HepG2 (cell line): ENCODE measurements around the gene TPRX1. TPM values are rescaled to one million over a fixed set of nuclear protein-coding genes. Genes with fewer than 3 reads are reported as not detected.
A peak's percentile ranks its signal among the peaks of the same experiment; 100 is the strongest.
"Not testable (repeated sequence)": the region's sequence is repeated elsewhere in the genome, so short reads cannot be mapped to it uniquely, and the experiment has no call there.

ENCODE experiments used
- ATAC-seq: fragments of 200-7000 bp; cut with Tn5 transposase; 3 replicates; pipeline ENCODE4 v1.9.1; 2020; ENCODE audit warnings: mild to moderate bottlenecking, moderate library complexity
- BruUV-seq: library from RNA; stranded (reverse); fragments of 400-500 nt; replicated peaks from 2 replicates; lab custom pipeline; 2021; lab: Mats Ljungman, UMichigan
- CTCF ChIA-PET: fragments of 300-600 bp; formaldehyde crosslinking; extraction: SDS; loops from one replicate; lab custom pipeline; 2021; ENCODE audit warnings: low total read pairs, inconsistent platforms, low intra/inter-chr PET ratio; lab: Yijun Ruan, JAX
- POLR2A ChIA-PET: fragments of 350-600 bp; sonication (Branson Sonifier 250); formaldehyde crosslinking; loops from one replicate; lab custom pipeline; 2020; ENCODE audit warnings: antibody characterized with exemption, inconsistent platforms; lab: Yijun Ruan, JAX
- DNase-seq: peaks from one replicate; pipeline ENCODE4 v3.0.0-alpha.2; 2015; ENCODE audit warnings: low spot score
- FAIRE-seq: peaks from 3 replicates; lab custom pipeline; 2011; peaks lifted over from hg19 to GRCh38; lab: Jason Lieb, UNC
- H2AFZ ChIP-seq: one replicate; pipeline ENCODE4 v1.6.1; 2011; ENCODE audit warnings: low read length, inconsistent platforms
- H3K27ac ChIP-seq: fragments of 300-600 bp; 3 replicates; pipeline ENCODE4 v1.8.0; 2011; ENCODE audit warnings: mixed run types, mild to moderate bottlenecking, mixed read lengths, low read length, inconsistent platforms; ENCODE audit not compliant: insufficient read depth; ENCODE audit errors: extremely low read length
- H3K27me3 ChIP-seq, 2 experiments: fragments of 200-600 bp in 1 of 2; 2 replicates in 1 of 2; 3 replicates in 1 of 2; pipeline versions ENCODE4 v1.6.0 to v1.8.0; 2011; ENCODE audit warnings: low read length in 2 of 2, mild to moderate bottlenecking in 2 of 2, moderate library complexity in 2 of 2, inconsistent platforms in 1 of 2; ENCODE audit not compliant: insufficient read depth in 2 of 2, control insufficient read depth in 1 of 2
- H3K36me3 ChIP-seq, 2 experiments: fragments of 200-600 bp in 1 of 2; replicated peaks in 1 of 2; 2 replicates in 1 of 2; 3 replicates in 1 of 2; pipeline versions ENCODE4 v1.5.1 to v1.8.0; 2011; ENCODE audit warnings: low read length in 2 of 2, inconsistent platforms in 1 of 2; ENCODE audit not compliant: insufficient read depth in 2 of 2, control insufficient read depth in 1 of 2
- H3K4me1 ChIP-seq: 2 replicates; pipeline ENCODE4 v1.5.1; 2012; ENCODE audit warnings: low read length, inconsistent platforms; ENCODE audit not compliant: insufficient read depth
- H3K4me2 ChIP-seq: 2 replicates; pipeline ENCODE4 v1.6.0; 2011; ENCODE audit warnings: low read depth, low read length, inconsistent platforms
- H3K4me3 ChIP-seq, 3 experiments: fragments of 200-600 bp in 1 of 3; sonication (generic), shearing (Covaris generic) in 1 of 3; replicated peaks in 1 of 3; 2 replicates each; pipeline ENCODE4 v1.5.1; 2011 to 2016; ENCODE audit warnings: low read length in 3 of 3, inconsistent platforms in 2 of 3, low read depth in 2 of 3, mild to moderate bottlenecking in 2 of 3, control low read depth in 1 of 3, mixed read lengths in 1 of 3; ENCODE audit not compliant: insufficient read depth in 1 of 3
- H3K79me2 ChIP-seq: one replicate; pipeline ENCODE4 v1.6.1; 2011; ENCODE audit warnings: low read length, inconsistent platforms; ENCODE audit not compliant: insufficient read depth
- H3K9ac ChIP-seq: 2 replicates; pipeline ENCODE4 v1.6.0; 2011; ENCODE audit warnings: mild to moderate bottlenecking, low read depth, low read length, inconsistent platforms; ENCODE audit not compliant: insufficient read depth
- H3K9me3 ChIP-seq: 2 replicates; pipeline ENCODE4 v1.5.1; 2012; ENCODE audit warnings: mild to moderate bottlenecking, low read length
- H4K20me1 ChIP-seq: 2 replicates; pipeline ENCODE4 v1.6.0; 2011; ENCODE audit warnings: inconsistent platforms, mild to moderate bottlenecking, low read length, moderate library complexity; ENCODE audit not compliant: insufficient read depth
- BHLHE40 ChIP-seq: IDR thresholded peaks from 2 replicates; pipeline ENCODE4 v1.6.1; 2011; ENCODE audit warnings: low read length, improper control_type of control experiment
- ISL2 ChIP-seq: sonication (generic); formaldehyde crosslinking; IDR thresholded peaks from 2 replicates; pipeline ENCODE4 v1.5.0; 2020; ENCODE audit warnings: missing genetic modification reagents
- MAX ChIP-seq: IDR thresholded peaks from 2 replicates; pipeline ENCODE4 v1.6.1; 2012; ENCODE audit warnings: inconsistent platforms
- MED8 ChIP-seq: sonication (generic); formaldehyde crosslinking; IDR thresholded peaks from 2 replicates; pipeline ENCODE4 v1.8.1; 2023; ENCODE audit warnings: mild to moderate bottlenecking, missing genetic modification reagents; ENCODE audit not compliant: insufficient replicate concordance
- MLX ChIP-seq: IDR thresholded peaks from 2 replicates; pipeline ENCODE4 v1.6.1; 2016
- NFYB ChIP-seq: sonication (generic); formaldehyde crosslinking; IDR thresholded peaks from 2 replicates; pipeline ENCODE4 v1.4.0; 2020; ENCODE audit warnings: missing genetic modification reagents
- RBM39 ChIP-seq: fragments of 200-400 bp; formaldehyde crosslinking; IDR thresholded peaks from one replicate; pipeline ENCODE4 v1.6.1; 2018; ENCODE audit warnings: antibody characterized with exemption, mild to moderate bottlenecking, low read depth, low read length; ENCODE audit not compliant: poor library complexity, severe bottlenecking
- REL ChIP-seq: sonication (generic); formaldehyde crosslinking; conservative IDR thresholded peaks from 2 replicates; pipeline ENCODE4 v1.8.0; 2022; ENCODE audit warnings: mild to moderate bottlenecking, missing genetic modification reagents, moderate library complexity
- ZBTB7B ChIP-seq: sonication (generic); formaldehyde crosslinking; IDR thresholded peaks from 2 replicates; pipeline ENCODE4 v1.4.0; 2020; ENCODE audit warnings: missing genetic modification reagents
- ZNF121 ChIP-seq: sonication (generic); formaldehyde crosslinking; IDR thresholded peaks from 2 replicates; pipeline ENCODE4 v1.5.0; 2020; ENCODE audit warnings: mild to moderate bottlenecking, missing genetic modification reagents
- ZNF691 ChIP-seq: sonication (generic); formaldehyde crosslinking; IDR thresholded peaks from 2 replicates; pipeline ENCODE4 v1.4.0; 2020; ENCODE audit warnings: missing genetic modification reagents, low read depth, mild to moderate bottlenecking, borderline replicate concordance
- ZNF768 ChIP-seq: sonication (generic); formaldehyde crosslinking; IDR thresholded peaks from 2 replicates; pipeline ENCODE4 v1.4.0; 2020; ENCODE audit warnings: missing genetic modification reagents
- ZNF770 ChIP-seq: sonication (generic); formaldehyde crosslinking; IDR thresholded peaks from 2 replicates; pipeline ENCODE4 v1.5.0; 2020; ENCODE audit warnings: mild to moderate bottlenecking, missing genetic modification reagents
- ZNF891 ChIP-seq: sonication (generic); formaldehyde crosslinking; IDR thresholded peaks from 2 replicates; pipeline ENCODE4 v1.5.0; 2020; ENCODE audit warnings: mild to moderate bottlenecking, missing genetic modification reagents
- WGBS: methylation state at CpG from one replicate; pipeline ENCODE4 v1.1.6; 2017; ENCODE audit warnings: low lambda C conversion rate; 5-methylcytosine and 5-hydroxymethylcytosine counted together
- in situ Hi-C: cut with HindIII; loops from 2 replicates; pipeline ENCODE4 v1.10.0; 2017; ENCODE audit warnings: low pct_unique_long_range_greater_than_20kb; ENCODE audit not compliant: extremely low pct_ligation_motif_present
- intact Hi-C: fragments of 100-400 bp; cut with micrococcal nuclease; formaldehyde crosslinking; loops from one replicate; pipeline ENCODE4 v1.10.0; 2022; ENCODE audit not compliant: unreplicated experiment
- polyA plus RNA-seq, 8 experiments: library from polyadenylated mRNA; depleted of rRNA in 3 of 8; stranded (reverse) in 7 of 8; unstranded in 1 of 8; fragments of >200 nt; fragmentation: Illumina TruSeq in 4 of 8; extraction: Trizol in 4 of 8; gene quantifications; 2 replicates each; pipeline versions ENCODE4 v1.2.1 to v1.2.3, GENCODE V29; 2011 to 2016; ENCODE audit warnings: low read depth in 4 of 8, missing spikeins in 1 of 8, mixed read lengths in 1 of 8; ENCODE audit not compliant: insufficient read depth in 1 of 8
- total RNA-seq, 5 experiments: library from RNA; depleted of rRNA; stranded (reverse); fragments of >200 nt; fragmentation: Illumina TruSeq; extraction: Trizol; gene quantifications; 2 replicates each; pipeline ENCODE4 v1.2.3, GENCODE V29; 2016; ENCODE audit warnings: low read depth in 1 of 5

Gene TPRX1
- total and polyA plus RNA-seq, 2 of the 13 experiments (the other 11 are each of a cell fraction or from before 2014, with no cell fraction given): not detected

GRCh38 chr19:47764705-47765104 lies 39.6 kb downstream of the TPRX1 start:
- DNase-seq, H4K20me1 ChIP-seq, H3K79me2 ChIP-seq, H3K9ac ChIP-seq, BruUV-seq, in situ Hi-C loops, ATAC-seq, H3K9me3 ChIP-seq, H3K27me3 ChIP-seq, H3K36me3 ChIP-seq, FAIRE-seq, intact Hi-C loops, H2AFZ ChIP-seq: not testable (repeated sequence)
- peak overlapping the region; percentile 38 for H3K27ac ChIP-seq
- ChIA-PET CTCF (interaction anchor here (0.8 to 2.9 kb wide), 2 partner anchors 23 to 26 kb away, joined by 3 to 47 read pairs; no protein-coding TSS in a partner anchor), POLR2A (interaction anchor here (1.3 to 1.5 kb wide), 2 partner anchors 9 to 21 kb away, joined by 3 to 4 read pairs; no protein-coding TSS in a partner anchor)
- TF ChIP-seq ZNF121 (peak; percentile 52; the same call in 1 of the 2 replicates), ZNF770 (CRISPR knock-in tag) (0 out of 2 replicates have a peak, but pooled peaks have one; percentile 4)
- H3K4me2 ChIP-seq: peak overlapping the region; percentile 61
- peak overlapping the region in 1 of 3 experiments; percentile 23; a peak in 1 of 6 replicates for H3K4me3 ChIP-seq
- H3K4me1 ChIP-seq: peaks cover 34% of the 10 kb centered on the region
- 67% methylated on average over 3 of the region's 3 CpGs for WGBS

GRCh38 chr19:47762615-47763308 lies 41.6 kb downstream of the TPRX1 start:
- ATAC-seq (no peak), DNase-seq (no peak)
- CTCF ChIA-PET: no interaction called here
- TF ChIP-seq BHLHE40: no peak
- no peak for TF ChIP-seq ZNF891 (CRISPR knock-in tag)
- no peak for TF ChIP-seq RBM39
- peak; percentile 90 for TF ChIP-seq ZNF768 (CRISPR knock-in tag)
- TF ChIP-seq MAX: 0 out of 2 replicates have a peak, but pooled peaks have one; percentile 15
- TF ChIP-seq ZNF691 (CRISPR knock-in tag): no peak
- TF ChIP-seq REL (CRISPR knock-in tag): no peak
- TF ChIP-seq MED8 (CRISPR knock-in tag): no peak
- no peak for TF ChIP-seq ZBTB7B (CRISPR knock-in tag)
- TF ChIP-seq MLX (CRISPR knock-in tag): no peak
- no peak for TF ChIP-seq NFYB (CRISPR knock-in tag)
- no peak for TF ChIP-seq ISL2

More at GRCh38 chr19:47762615-47763308, 41.6 kb downstream of the TPRX1 start:
- 79% methylated on average over 18 of the region's 18 CpGs for WGBS
- Histone ChIP-seq H4K20me1 (no peaks in the 10 kb centered on the region), H3K27ac (no peak overlapping the region), H3K4me1 (peaks cover 45% of the 10 kb centered on the region), H3K27me3 (no peaks in the 10 kb centered on the region), H2AFZ (no peak overlapping the region), H3K36me3 (0 out of 5 replicates have a peak, but pooled peaks cover 0 to 3% of the 10 kb centered on the region in 2 experiments), H3K9ac (no peak overlapping the region), H3K4me3 (no peak overlapping the region), H3K4me2 (no peak overlapping the region), H3K79me2 (no peaks in the 10 kb centered on the region), H3K9me3 (no peaks in the 10 kb centered on the region)
- in situ Hi-C loops: no loop called here
- BruUV-seq: no TSS peak
- POLR2A ChIA-PET: no interaction called here
- no peak for FAIRE-seq
- intact Hi-C loops: no loop called here
